ENCODE measurements around the gene ARG2. TPM values are rescaled to one million over a fixed set of nuclear protein-coding genes. Genes with fewer than 3 reads are reported as not detected.

Gene ARG2
- total RNA-seq, 1 experiment from 2014 or later = 8.6 TPM

DNA sequence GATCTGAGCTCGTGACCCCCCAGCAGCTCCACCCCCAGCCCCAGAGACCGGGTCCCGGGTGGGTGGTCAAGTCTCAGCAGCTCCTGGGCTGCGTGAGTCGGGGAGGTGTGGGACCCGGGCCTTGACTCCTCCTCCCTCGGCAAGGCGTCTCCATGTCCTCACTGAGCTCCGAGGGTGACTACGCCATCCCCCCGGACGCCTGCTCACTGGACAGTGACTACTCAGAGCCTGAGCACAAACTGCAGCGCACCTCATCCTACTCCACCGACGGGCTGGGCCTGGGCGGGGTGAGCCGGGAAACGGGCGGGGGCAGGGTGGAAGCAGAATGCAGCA, 47.8 kb upstream of the ARG2 start:
- POLR2A ChIA-PET (ENCODE audit: unreplicated experiment) = interaction anchor here (0.5 to 0.7 kb wide), 2 partner anchors 133 to 1213 kb away, joined by 4 to 22 read pairs; no protein-coding TSS in a partner anchor

DNA sequence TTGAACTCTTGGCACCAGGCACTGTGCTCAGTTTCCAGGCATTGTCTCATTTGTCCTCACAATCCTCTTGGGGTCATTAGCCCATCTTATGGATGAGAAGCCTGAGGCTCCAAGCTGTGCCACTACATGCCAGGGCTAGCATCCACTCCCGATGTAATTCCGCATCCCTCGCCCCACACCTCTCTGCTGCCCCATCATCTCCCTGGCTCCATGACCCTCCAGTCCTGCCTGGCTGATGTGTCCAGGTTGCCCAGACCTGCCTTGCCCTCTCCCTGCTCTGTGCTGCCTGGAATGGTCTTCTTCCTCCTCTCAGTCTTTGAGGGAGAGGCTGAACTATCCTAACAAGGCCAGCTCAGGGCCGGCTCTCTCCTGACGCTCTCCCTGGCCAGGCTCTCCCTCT, 47.1 kb upstream of the ARG2 start:
- POLR2A ChIA-PET (ENCODE audit: unreplicated experiment) = interaction anchor here (0.5 kb wide), 1 partner anchor 100 kb away, joined by 3 read pairs; no protein-coding TSS in a partner anchor

More for the DNA sequence above, 47.8 kb upstream of the ARG2 start:
- Histone ChIP-seq H3K9me2 (ENCODE audit: insufficient read depth) (no peaks in the 10 kb centered on the region), H3K9me3 (ENCODE audit: insufficient read depth, low read depth) (no peaks in the 10 kb centered on the region), H3K79me2 (ENCODE audit: low read depth) (no peaks in the 10 kb centered on the region), H4K20me1 (ENCODE audit: insufficient read depth) (no peaks in the 10 kb centered on the region), H3K4me1 (replicated peaks; ENCODE audit: insufficient read depth) (peaks cover 8% of the 10 kb centered on the region; the same call in 1 of the 2 replicates), H3K27ac (no peak overlapping the region), H2AFZ (no peak overlapping the region), H3K27me3 (ENCODE audit: insufficient read depth, low read depth) (no peaks in the 10 kb centered on the region), H3K4me3 (no peak overlapping the region), H3K4me2 (no peak overlapping the region), H3K36me3 (ENCODE audit: low read depth) (no peaks in the 10 kb centered on the region), H3F3A (ENCODE audit: insufficient read depth, low read depth) (no peaks in the 10 kb centered on the region)
- intact Hi-C loops (cut with micrococcal nuclease; ENCODE audit: unreplicated experiment) = loop anchor here (1.0 to 5.0 kb wide), 3 partner anchors 46 to 1170 kb away; no protein-coding TSS in a partner anchor
- TF ChIP-seq EZH2 (IDR thresholded peaks at IDR 0.05; ENCODE audit: low read depth) = no peak
- TF ChIP-seq, protein P1, sequence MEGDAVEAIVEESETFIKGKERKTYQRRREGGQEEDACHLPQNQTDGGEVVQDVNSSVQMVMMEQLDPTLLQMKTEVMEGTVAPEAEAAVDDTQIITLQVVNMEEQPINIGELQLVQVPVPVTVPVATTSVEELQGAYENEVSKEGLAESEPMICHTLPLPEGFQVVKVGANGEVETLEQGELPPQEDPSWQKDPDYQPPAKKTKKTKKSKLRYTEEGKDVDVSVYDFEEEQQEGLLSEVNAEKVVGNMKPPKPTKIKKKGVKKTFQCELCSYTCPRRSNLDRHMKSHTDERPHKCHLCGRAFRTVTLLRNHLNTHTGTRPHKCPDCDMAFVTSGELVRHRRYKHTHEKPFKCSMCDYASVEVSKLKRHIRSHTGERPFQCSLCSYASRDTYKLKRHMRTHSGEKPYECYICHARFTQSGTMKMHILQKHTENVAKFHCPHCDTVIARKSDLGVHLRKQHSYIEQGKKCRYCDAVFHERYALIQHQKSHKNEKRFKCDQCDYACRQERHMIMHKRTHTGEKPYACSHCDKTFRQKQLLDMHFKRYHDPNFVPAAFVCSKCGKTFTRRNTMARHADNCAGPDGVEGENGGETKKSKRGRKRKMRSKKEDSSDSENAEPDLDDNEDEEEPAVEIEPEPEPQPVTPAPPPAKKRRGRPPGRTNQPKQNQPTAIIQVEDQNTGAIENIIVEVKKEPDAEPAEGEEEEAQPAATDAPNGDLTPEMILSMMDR (conservative IDR thresholded peaks at IDR 0.05) = no peak
- no peak for DNase-seq
- BruUV-seq (replicated peaks) = no TSS peak
- CTCF ChIA-PET = interaction anchor here (0.7 to 3.6 kb wide), 7 partner anchors 15 to 1570 kb away, joined by 3 to 44 read pairs (median 5); partner anchors contain the start of gene PLEKHH1

DNA sequence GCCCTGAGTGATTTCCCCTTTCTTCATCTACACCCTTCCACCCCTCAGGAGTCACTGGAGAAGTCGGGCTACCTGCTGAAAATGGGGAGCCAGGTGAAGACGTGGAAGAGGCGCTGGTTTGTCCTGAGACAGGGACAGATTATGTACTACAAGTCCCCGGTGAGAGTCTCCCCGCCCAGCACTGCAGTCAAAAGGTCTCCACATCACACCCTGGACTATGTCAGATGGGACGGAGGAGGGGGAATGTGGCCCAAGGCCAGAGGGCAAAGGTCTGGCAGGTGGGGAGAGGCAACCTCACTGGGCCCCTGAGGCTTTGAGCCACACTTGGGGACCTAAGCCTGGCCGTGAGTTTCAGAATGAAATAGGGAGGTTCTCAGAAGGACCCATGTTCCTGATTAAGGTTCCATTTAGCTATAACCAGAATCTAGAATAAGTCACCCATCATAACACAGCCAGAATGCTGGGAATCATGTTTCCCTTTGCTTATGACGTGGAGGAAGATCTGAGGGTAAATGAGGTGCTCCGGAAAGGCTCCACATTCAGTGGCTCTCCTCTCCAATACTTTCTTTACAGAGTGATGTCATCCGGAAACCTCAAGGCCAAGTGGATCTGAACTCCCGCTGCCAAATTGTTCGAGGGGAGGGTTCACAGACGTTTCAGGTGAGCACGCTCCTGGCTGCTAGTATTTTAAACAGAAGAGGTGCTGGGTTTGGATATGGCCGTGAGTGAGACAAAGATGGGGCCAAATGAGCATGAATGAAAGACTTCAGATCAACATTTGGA, 46.3 kb upstream of the ARG2 start:
- Histone ChIP-seq H3K9me2 (ENCODE audit: insufficient read depth) (no peaks in the 10 kb centered on the region), H3K4me2 (no peak overlapping the region), H3K4me1 (replicated peaks; ENCODE audit: insufficient read depth) (no peaks in the 10 kb centered on the region), H3K36me3 (ENCODE audit: low read depth) (no peaks in the 10 kb centered on the region), H3K79me2 (ENCODE audit: low read depth) (no peaks in the 10 kb centered on the region), H3F3A (ENCODE audit: insufficient read depth, low read depth) (no peaks in the 10 kb centered on the region), H3K9me3 (ENCODE audit: insufficient read depth, low read depth) (no peaks in the 10 kb centered on the region), H4K20me1 (ENCODE audit: insufficient read depth) (no peaks in the 10 kb centered on the region), H2AFZ (no peak overlapping the region), H3K4me3 (no peak overlapping the region), H3K27me3 (ENCODE audit: insufficient read depth, low read depth) (no peaks in the 10 kb centered on the region), H3K27ac (no peak overlapping the region)
- no peak for DNase-seq
- POLR2A ChIA-PET (ENCODE audit: unreplicated experiment) = no interaction called here
- TF ChIP-seq, protein P1 (conservative IDR thresholded peaks at IDR 0.05) = no peak
- TF ChIP-seq EZH2 (IDR thresholded peaks at IDR 0.05; ENCODE audit: low read depth) = no peak
- CTCF ChIA-PET = interaction anchor here (0.6 to 1.1 kb wide), 2 partner anchors 146 to 1140 kb away, joined by 3 to 4 read pairs; no protein-coding TSS in a partner anchor
- BruUV-seq (replicated peaks) = no TSS peak
- intact Hi-C loops (cut with micrococcal nuclease; ENCODE audit: unreplicated experiment) = loop anchor here (5.0 kb wide), 1 partner anchor 1171 kb away; no protein-coding TSS in a partner anchor

More for the DNA sequence above, 47.1 kb upstream of the ARG2 start:
- Histone ChIP-seq H3K79me2 (ENCODE audit: low read depth) (no peaks in the 10 kb centered on the region), H2AFZ (no peak overlapping the region), H3K4me2 (no peak overlapping the region), H4K20me1 (ENCODE audit: insufficient read depth) (no peaks in the 10 kb centered on the region), H3K27ac (no peak overlapping the region), H3K36me3 (ENCODE audit: low read depth) (no peaks in the 10 kb centered on the region), H3K4me3 (no peak overlapping the region), H3F3A (ENCODE audit: insufficient read depth, low read depth) (no peaks in the 10 kb centered on the region), H3K4me1 (replicated peaks; ENCODE audit: insufficient read depth) (peaks cover 3% of the 10 kb centered on the region; the same call in 1 of the 2 replicates), H3K9me3 (ENCODE audit: insufficient read depth, low read depth) (no peaks in the 10 kb centered on the region), H3K27me3 (ENCODE audit: insufficient read depth, low read depth) (no peaks in the 10 kb centered on the region), H3K9me2 (ENCODE audit: insufficient read depth) (no peaks in the 10 kb centered on the region)
- no peak for TF ChIP-seq EZH2 (IDR thresholded peaks at IDR 0.05; ENCODE audit: low read depth)
- TF ChIP-seq, protein P1 (conservative IDR thresholded peaks at IDR 0.05) = no peak
- intact Hi-C loops (cut with micrococcal nuclease; ENCODE audit: unreplicated experiment) = loop anchor here (5.0 kb wide), 1 partner anchor 1170 kb away; no protein-coding TSS in a partner anchor
- CTCF ChIA-PET = interaction anchor here (0.6 to 3.6 kb wide), 3 partner anchors 132 to 1140 kb away, joined by 4 to 44 read pairs (median 4); no protein-coding TSS in a partner anchor
- no TSS peak for BruUV-seq (replicated peaks)
- no peak for DNase-seq
